HG03442 (cell line): Measurements from ENCODE around the gene TASP1.
"Not testable (repeated sequence)": the region's sequence is repeated elsewhere in the genome, so short reads cannot be mapped to it uniquely, and the experiment has no call there.

ENCODE experiments used
- ATAC-seq: cut with Tn5 transposase; IDR thresholded peaks from one replicate; pipeline ENCODE4 v1.9.1; 2021; ENCODE audit warnings: mild to moderate bottlenecking, moderate library complexity; ENCODE audit not compliant: unreplicated experiment

The TASP1 gene

GRCh38 chr20:13507646-13508045 lies 131.1 kb downstream of the TASP1 start:
- ATAC-seq = no peak

GRCh38 chr20:13501500-13501899 lies 137.2 kb downstream of the TASP1 start:
- no peak for ATAC-seq

- no peak for ATAC-seq
Measured at GRCh38 chr20:13494019-13494418, 144.7 kb downstream of the TASP1 start.

- no peak for ATAC-seq
Measured at GRCh38 chr20:13493143-13493542, 145.6 kb downstream of the TASP1 start.

GRCh38 chr20:13492001-13492481 lies 146.7 kb downstream of the TASP1 start:
- ATAC-seq = no peak

GRCh38 chr20:13487202-13487601 lies 151.5 kb downstream of the TASP1 start:
- ATAC-seq = no peak

GRCh38 chr20:13486694-13487093 lies 152.0 kb downstream of the TASP1 start:
- ATAC-seq = no peak

GRCh38 chr20:13485576-13485975 lies 153.2 kb downstream of the TASP1 start:
- ATAC-seq = no peak

- ATAC-seq = not testable (repeated sequence)
Measured at GRCh38 chr20:13485019-13485418, 153.7 kb downstream of the TASP1 start.

GRCh38 chr20:13483472-13483871 lies 155.3 kb downstream of the TASP1 start:
- ATAC-seq = not testable (repeated sequence)

GRCh38 chr20:13478366-13478765 lies 160.4 kb downstream of the TASP1 start:
- ATAC-seq = no peak

GRCh38 chr20:13474467-13474866 lies 164.3 kb downstream of the TASP1 start:
- no peak for ATAC-seq

- ATAC-seq = no peak
Measured at GRCh38 chr20:13469262-13469661, 169.5 kb downstream of the TASP1 start.

- ATAC-seq = no peak
Measured at GRCh38 chr20:13468166-13468565, 170.6 kb downstream of the TASP1 start.

GRCh38 chr20:13464702-13465101 lies 174.0 kb downstream of the TASP1 start:
- ATAC-seq = no peak

GRCh38 chr20:13461849-13462458 lies 176.8 kb downstream of the TASP1 start:
- no peak for ATAC-seq

GRCh38 chr20:13458860-13459451 lies 179.8 kb downstream of the TASP1 start:
- peak; percentile 90 for ATAC-seq

GRCh38 chr20:13457487-13457886 lies 181.2 kb downstream of the TASP1 start:
- no peak for ATAC-seq

- no peak for ATAC-seq
Measured at GRCh38 chr20:13455713-13456112, 183.0 kb downstream of the TASP1 start.

- no peak for ATAC-seq
Measured at GRCh38 chr20:13453367-13453766, 185.4 kb downstream of the TASP1 start.

GRCh38 chr20:13452470-13453124 lies 186.1 kb downstream of the TASP1 start:
- ATAC-seq = no peak

- no peak for ATAC-seq
Measured at GRCh38 chr20:13449868-13450434, 188.8 kb downstream of the TASP1 start.
